Lung (tissue), 12 donors: ENCODE data around the gene GNA14. TPM values are rescaled to one million over a fixed set of nuclear protein-coding genes. Genes with fewer than 3 reads are reported as not detected.

ENCODE experiments used
- ATAC-seq: fragments of 200-7000 bp; cut with Tn5 transposase; one replicate; pipeline ENCODE4 v1.9.1; 2020; ENCODE audit warnings: moderate number of reproducible peaks; ENCODE audit not compliant: insufficient read depth, low FRiP score
- DNase-seq, 3 donors: peaks; one replicate each; pipeline ENCODE4 v3.0.0-alpha.2; 2013 to 2017
- H3K27ac ChIP-seq, 2 donors: one replicate each; pipeline ENCODE4 v1.5.1; 2013; ENCODE audit warnings: mild to moderate bottlenecking in 2 of 2, moderate library complexity in 2 of 2, control low read depth in 1 of 2, inconsistent platforms in 1 of 2, low read depth in 1 of 2, low read length in 1 of 2
- H3K27me3 ChIP-seq, 3 donors: one replicate each; pipeline ENCODE4 v1.5.1; 2013; ENCODE audit warnings: low read length in 2 of 3; ENCODE audit not compliant: control insufficient read depth in 3 of 3, insufficient read depth in 3 of 3
- H3K36me3 ChIP-seq, 4 donors: one replicate each; pipeline ENCODE4 v1.5.1; 2013; ENCODE audit warnings: low read length in 4 of 4, mild to moderate bottlenecking in 1 of 4, moderate library complexity in 1 of 4; ENCODE audit not compliant: control insufficient read depth in 4 of 4, insufficient read depth in 4 of 4
- H3K4me1 ChIP-seq, 5 donors: one replicate each; pipeline ENCODE4 v1.5.1; 2013; ENCODE audit warnings: low read length in 5 of 5, mild to moderate bottlenecking in 2 of 5, moderate library complexity in 1 of 5; ENCODE audit not compliant: control insufficient read depth in 5 of 5, insufficient read depth in 5 of 5
- H3K4me3 ChIP-seq: one replicate; pipeline ENCODE4 v1.5.1; 2013; ENCODE audit warnings: mild to moderate bottlenecking, control low read depth, moderate library complexity
- H3K9ac ChIP-seq, 2 donors: one replicate each; pipeline ENCODE4 v1.5.1; 2013; ENCODE audit warnings: low read length in 2 of 2, control low read depth in 1 of 2; ENCODE audit not compliant: insufficient read depth in 1 of 2
- H3K9me3 ChIP-seq, 4 donors: one replicate each; pipeline ENCODE4 v1.5.1; 2013; ENCODE audit warnings: low read length in 3 of 4, mild to moderate bottlenecking in 1 of 4, moderate library complexity in 1 of 4; ENCODE audit not compliant: control insufficient read depth in 4 of 4, insufficient read depth in 3 of 4
- CTCF ChIP-seq: IDR thresholded peaks from 2 replicates; pipeline ENCODE4 v1.5.1; 2012; ENCODE audit warnings: mild to moderate bottlenecking; ENCODE audit errors: control extremely low read depth, extremely low read depth
- WGBS, 2 donors: extraction: QIAGEN DNeasy Blood & Tissue Kit; methylation state at CpG; one replicate each; pipeline ENCODE4 v1.1.7; 2013; 5-methylcytosine and 5-hydroxymethylcytosine counted together
- polyA plus RNA-seq, 2 donors: library from polyadenylated mRNA; stranded (reverse); fragments of 200-250 nt; gene quantifications; one replicate each; pipeline ENCODE4 v1.2.1, GENCODE V29; 2013
- total RNA-seq, 2 donors: library from RNA; depleted of rRNA in 1 of 2; stranded (reverse); fragments of >200 nt in 1 of 2; gene quantifications; one replicate each; pipeline ENCODE4 v1.2.1, GENCODE V29; 2014 to 2021
- donor health status: control.
- donor health status: control.
- donor health status: Bipolar disorder and iron deficiency.
- donor health status: healthy.
- donor health status: DM: yes; HTN: yes; CAD: no.

GNA14 gene
- total and polyA plus RNA-seq, 4 donors, result 4.1 to 15.1 (median 11.3) TPM

GRCh38 chr9:77440057-77440456 lies 208.1 kb downstream of the GNA14 start:
- ATAC-seq, result no peak
- H3K27ac ChIP-seq, result no peak overlapping the region
- WGBS, 2 donors, result 37 to 76% methylated on average over 10 of the region's 10 CpGs
- DNase-seq, result peak in 2 of 3 donors; percentile 32 to 42
- H3K27me3 ChIP-seq, result no peaks in the 10 kb centered on the region
- no peaks in the 10 kb centered on the region for H3K9me3 ChIP-seq
- H3K4me1 ChIP-seq, result peaks cover 0 to 5% (median 3%) of the 10 kb centered on the region in 5 donors
- H3K9ac ChIP-seq, result no peak overlapping the region
- no peaks in the 10 kb centered on the region for H3K36me3 ChIP-seq
- H3K4me3 ChIP-seq, result no peak overlapping the region
- TF ChIP-seq CTCF, result no peak

- no peak for TF ChIP-seq CTCF
- DNase-seq (no peak), ATAC-seq (no peak)
- Histone ChIP-seq H3K4me3 (no peak overlapping the region), H3K27me3 (no peaks in the 10 kb centered on the region), H3K36me3 (no peaks in the 10 kb centered on the region), H3K4me1 (peaks cover 0 to 5% (median 3%) of the 10 kb centered on the region in 5 donors), H3K9ac (no peak overlapping the region), H3K9me3 (no peaks in the 10 kb centered on the region), H3K27ac (no peak overlapping the region)
- 36 to 43% methylated on average over 3 of the region's 3 CpGs for WGBS, 2 donors
These were observed 209.5 kb downstream of the GNA14 start for GRCh38 chr9:77438653-77439052.

GRCh38 chr9:77435688-77436087 lies 212.4 kb downstream of the GNA14 start:
- 84 to 85% methylated on average over 3 of the region's 3 CpGs for WGBS, 2 donors
- TF ChIP-seq CTCF, result no peak
- H3K4me1 ChIP-seq, result peaks cover 0 to 5% (median 3%) of the 10 kb centered on the region in 5 donors
- H3K9ac ChIP-seq, result no peak overlapping the region
- H3K27ac ChIP-seq, result no peak overlapping the region
- H3K36me3 ChIP-seq, result no peaks in the 10 kb centered on the region
- no peak overlapping the region for H3K4me3 ChIP-seq
- no peaks in the 10 kb centered on the region for H3K27me3 ChIP-seq
- peak in 2 of 3 donors; percentile 55 for DNase-seq
- no peaks in the 10 kb centered on the region for H3K9me3 ChIP-seq
- no peak for ATAC-seq

- peaks cover 0 to 5% (median 3%) of the 10 kb centered on the region in 5 donors for H3K4me1 ChIP-seq
- H3K9ac ChIP-seq, result no peak overlapping the region
- WGBS, 2 donors, result 95% methylated on average over 4 of the region's 4 CpGs
- H3K27me3 ChIP-seq, result no peaks in the 10 kb centered on the region
- no peak overlapping the region for H3K27ac ChIP-seq
- no peaks in the 10 kb centered on the region for H3K36me3 ChIP-seq
- no peak for TF ChIP-seq CTCF
- no peak for ATAC-seq
- no peak overlapping the region for H3K4me3 ChIP-seq
- H3K9me3 ChIP-seq, result no peaks in the 10 kb centered on the region
- DNase-seq, result no peak
These were observed 212.8 kb downstream of the GNA14 start for GRCh38 chr9:77435277-77435676.
